Left lung (tissue), 10 donors: ENCODE data around the gene KRT16. TPM values are rescaled to one million over a fixed set of nuclear protein-coding genes. Genes with fewer than 3 reads are reported as not detected.

Experiments
- ATAC-seq: fragments of 200-7000 bp; cut with Tn5 transposase; one replicate; pipeline ENCODE4 v1.9.1; 2020; ENCODE audit warnings: moderate library complexity
- DNase-seq, 4 donors: peaks; one replicate each; pipeline ENCODE4 v3.0.0-alpha.2; 2013 to 2020
- H3K27ac ChIP-seq, 2 donors: fragments of 200-600 bp; sonication (generic) in 1 of 2; one replicate each; pipeline versions ENCODE4 v1.5.0 to v1.8.0; 2020 to 2021
- H3K27me3 ChIP-seq, 2 donors: fragments of 200-600 bp; sonication (generic) in 1 of 2; one replicate each; pipeline versions ENCODE4 v1.5.0 to v1.8.0; 2020 to 2021
- H3K36me3 ChIP-seq, 2 donors: fragments of 200-600 bp; sonication (generic) in 1 of 2; one replicate each; pipeline versions ENCODE4 v1.5.0 to v1.8.0; 2020 to 2021
- H3K4me1 ChIP-seq, 2 donors: fragments of 200-600 bp; one replicate each; pipeline ENCODE4 v1.8.0; 2021
- H3K4me3 ChIP-seq, 2 donors: fragments of 200-600 bp; sonication (generic) in 1 of 2; one replicate each; pipeline versions ENCODE4 v1.5.0 to v1.8.0; 2020 to 2021; ENCODE audit warnings: mild to moderate bottlenecking in 1 of 2
- H3K9me3 ChIP-seq, 2 donors: fragments of 200-600 bp; sonication (generic) in 1 of 2; one replicate each; pipeline versions ENCODE4 v1.5.0 to v1.8.0; 2020 to 2021
- CTCF ChIP-seq, 2 donors: fragments of 200-600 bp; sonication (generic) in 1 of 2; IDR thresholded peaks; one replicate each; pipeline versions ENCODE4 v1.5.0 to v1.8.0; 2021; ENCODE audit warnings: antibody characterized with exemption in 2 of 2
- intact Hi-C, 2 donors: fragments of 100-400 bp; cut with DNase I; formaldehyde crosslinking; loops; one replicate each; pipeline versions ENCODE4 v1.11.2 to v1.14.2; 2022
- polyA plus RNA-seq, 6 donors: library from polyadenylated mRNA; unstranded; fragments of 120-200 nt; gene quantifications; one replicate each; pipeline ENCODE4 v1.2.1, GENCODE V29; 2013; ENCODE audit not compliant: insufficient read length in 6 of 6
- total RNA-seq, 2 donors: library from RNA; stranded (reverse); fragmentation: NEBNext Ultra II Directional; extraction: Animal tissue kit (Norgen Biotek cat#: 25700); gene quantifications; one replicate each; pipeline ENCODE4 v1.2.1, GENCODE V29; 2021
- donor health status: DM: no; HTN: yes; CAD: no.
- donor health status: DM: no; HTN: no; CAD: no.

The KRT16 gene
- total and polyA plus RNA-seq, 8 donors: 0.65 to 1.0 TPM; not detected in 6

GRCh38 chr17:41593306-41593981 lies 19.1 kb downstream of the KRT16 start:
- Histone ChIP-seq H3K36me3 (no peaks in the 10 kb centered on the region), H3K27ac (no peak overlapping the region), H3K9me3 (no peaks in the 10 kb centered on the region), H3K27me3 (peaks cover 0 to 27% of the 10 kb centered on the region in 2 donors), H3K4me3 (no peak overlapping the region), H3K4me1 (no peaks in the 10 kb centered on the region)
- no peak for TF ChIP-seq CTCF (IDR thresholded peaks at IDR 0.05)
- intact Hi-C loops: no loop called here
- DNase-seq (no peak), ATAC-seq (no peak)

- Histone ChIP-seq H3K27ac (no peak overlapping the region), H3K4me3 (no peak overlapping the region), H3K27me3 (peaks cover 0 to 27% of the 10 kb centered on the region in 2 donors), H3K36me3 (no peaks in the 10 kb centered on the region), H3K4me1 (no peaks in the 10 kb centered on the region), H3K9me3 (no peaks in the 10 kb centered on the region)
- TF ChIP-seq CTCF (IDR thresholded peaks at IDR 0.05): no peak
- intact Hi-C loops: no loop called here
- DNase-seq (no peak), ATAC-seq (no peak)
Observed at GRCh38 chr17:41592601-41593305, 19.8 kb downstream of the KRT16 start.

- Histone ChIP-seq H3K9me3 (no peaks in the 10 kb centered on the region), H3K4me3 (no peak overlapping the region), H3K27ac (no peak overlapping the region), H3K36me3 (no peaks in the 10 kb centered on the region), H3K27me3 (peaks cover 0 to 15% of the 10 kb centered on the region in 2 donors), H3K4me1 (no peaks in the 10 kb centered on the region)
- TF ChIP-seq CTCF (IDR thresholded peaks at IDR 0.05): no peak
- intact Hi-C loops: no loop called here
- ATAC-seq: no peak
- DNase-seq: no peak
Observed at GRCh38 chr17:41589301-41589700, 23.3 kb downstream of the KRT16 start.

GRCh38 chr17:41588126-41588810 lies 24.3 kb downstream of the KRT16 start:
- no peak for TF ChIP-seq CTCF (IDR thresholded peaks at IDR 0.05)
- Histone ChIP-seq H3K9me3 (no peaks in the 10 kb centered on the region), H3K4me3 (no peak overlapping the region), H3K27ac (no peak overlapping the region), H3K4me1 (no peaks in the 10 kb centered on the region), H3K27me3 (peaks cover 0 to 5% of the 10 kb centered on the region in 2 donors), H3K36me3 (no peaks in the 10 kb centered on the region)
- ATAC-seq (no peak), DNase-seq (no peak)
- intact Hi-C loops: no loop called here

GRCh38 chr17:41586863-41587495 lies 25.6 kb downstream of the KRT16 start, which contains the start of gene KRT14:
KRT14 (minus strand) TSS chr17:41586895; CDS start chr17:41586834, 61 bp downstream.
- peaks cover 0 to 8% of the 10 kb centered on the region in 2 donors for H3K27me3 ChIP-seq
- H3K27ac ChIP-seq: no peak within 1 kb of the TSS
- no peaks in the 10 kb centered on the region for H3K4me1 ChIP-seq
- H3K36me3 ChIP-seq: no peaks in the 10 kb centered on the region
- intact Hi-C loops: no loop called here
- no peaks in the 10 kb centered on the region for H3K9me3 ChIP-seq
- DNase-seq: no peak
- TF ChIP-seq CTCF (IDR thresholded peaks at IDR 0.05): no peak
- no peak within 1 kb of the TSS for H3K4me3 ChIP-seq
- ATAC-seq: no peak
